HG03342 (cell line): ENCODE measurements around the gene PEPD.

Experiments
- ATAC-seq: cut with Tn5 transposase; IDR thresholded peaks from one replicate; pipeline ENCODE4 v1.9.1; 2021; ENCODE audit warnings: mild to moderate bottlenecking, moderate library complexity; ENCODE audit not compliant: unreplicated experiment

PEPD gene

DNA sequence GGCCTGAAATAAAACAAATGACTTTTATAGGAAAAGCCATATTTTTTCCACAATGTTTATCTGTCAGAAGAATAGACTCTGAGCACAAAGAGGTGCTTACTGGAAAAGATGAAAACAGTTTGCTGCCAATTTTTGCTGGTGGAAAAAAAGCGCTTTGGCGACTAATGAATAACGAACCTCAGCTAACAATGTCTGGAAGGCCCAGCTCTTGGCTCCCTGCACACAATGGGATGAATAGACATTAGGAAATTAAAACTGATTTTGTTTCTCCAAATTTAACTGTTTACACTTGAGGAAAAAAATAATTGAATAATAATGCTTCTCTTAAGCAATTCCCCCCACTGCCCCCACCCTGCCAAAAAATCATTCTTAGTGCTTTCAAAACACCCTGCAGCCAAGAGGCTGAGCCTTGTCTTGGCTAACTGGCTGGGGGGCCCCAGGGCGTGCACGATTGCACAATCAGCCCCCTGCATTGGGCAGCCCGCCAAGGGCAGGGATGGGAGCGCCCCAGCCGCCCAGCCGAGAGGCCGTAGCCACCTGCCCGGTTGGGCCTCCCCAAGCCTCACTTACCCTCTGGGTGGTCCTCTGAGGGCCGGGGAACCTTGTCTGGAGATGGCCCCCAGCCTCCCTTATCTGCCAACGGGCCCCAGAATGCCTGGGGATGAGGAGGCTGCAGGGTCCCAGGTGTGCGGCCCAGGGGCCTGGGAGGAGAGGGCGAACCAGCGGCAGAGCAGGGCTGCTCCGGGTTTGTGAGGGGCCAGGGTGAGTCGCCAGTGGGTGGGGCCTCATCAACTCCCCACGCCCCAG is 131.3 kb downstream of the PEPD start:
- ATAC-seq = no peak

DNA sequence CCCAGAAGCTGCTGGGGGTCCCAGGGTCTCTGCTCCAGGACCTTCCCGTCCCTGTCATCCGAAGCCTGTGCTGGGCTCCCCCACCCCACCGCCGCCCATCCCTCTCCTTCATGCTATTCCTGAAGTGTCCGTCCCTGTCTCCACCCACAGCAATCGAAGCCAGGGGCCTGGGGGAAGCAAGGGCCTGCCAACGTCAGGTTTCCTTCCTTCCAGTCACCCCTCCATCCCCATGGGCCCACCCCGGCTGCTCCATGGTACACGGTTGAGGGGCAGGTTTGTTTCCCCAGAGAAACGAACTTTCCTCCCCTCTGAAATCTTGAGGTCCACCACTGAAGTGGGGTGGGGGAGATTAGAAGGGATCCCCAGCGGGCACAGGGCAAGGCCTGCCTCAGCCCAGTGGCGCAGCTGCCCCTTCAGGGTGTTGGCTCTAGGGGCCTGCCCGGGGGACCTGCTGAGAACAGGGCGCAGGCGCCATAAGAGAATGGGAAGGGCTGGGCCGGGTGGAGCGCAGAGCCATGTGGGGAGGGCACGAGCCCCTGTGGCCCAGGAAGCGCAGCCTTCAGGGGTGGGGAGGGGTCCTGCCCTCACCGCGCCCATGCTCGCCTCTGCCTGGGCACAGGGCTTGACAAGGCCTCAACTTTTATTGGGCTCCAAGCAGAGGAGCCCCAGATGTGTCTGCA is 132.0 kb downstream of the PEPD start:
- no peak for ATAC-seq

DNA sequence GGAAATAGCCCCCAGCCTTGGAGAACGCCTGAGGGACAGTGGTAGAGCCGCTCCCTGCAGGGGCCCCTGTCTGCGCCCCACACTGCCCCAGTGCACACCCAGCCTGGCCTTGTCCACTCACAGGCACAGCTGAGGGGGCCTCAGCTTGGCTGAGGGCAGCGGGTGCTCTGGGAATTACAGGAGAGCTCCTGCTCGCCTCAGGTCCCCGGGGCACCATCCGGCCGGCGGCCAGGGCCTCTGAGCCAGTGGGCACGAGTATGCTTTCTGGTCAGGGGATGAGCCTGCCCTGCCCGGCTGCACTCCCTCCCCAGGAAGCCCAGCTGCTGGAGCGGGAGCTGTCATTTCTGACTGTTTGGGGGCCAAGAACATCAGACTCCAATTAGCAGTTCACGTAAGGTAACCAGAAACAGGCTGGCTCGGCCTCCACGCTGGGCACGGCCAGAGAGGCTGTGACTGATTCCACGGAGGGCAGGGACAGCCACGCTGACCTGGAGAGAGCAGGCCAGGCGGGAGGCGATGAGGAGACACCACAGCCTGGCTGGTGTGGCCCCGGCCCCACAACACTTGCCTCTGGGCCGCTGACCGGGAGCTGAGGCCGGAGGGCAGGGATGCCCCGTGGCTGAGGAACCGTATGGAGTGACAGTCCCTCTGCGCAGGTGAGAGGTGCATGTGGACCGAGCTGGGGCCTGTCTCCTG is 132.7 kb downstream of the PEPD start:
- ATAC-seq = no peak

DNA sequence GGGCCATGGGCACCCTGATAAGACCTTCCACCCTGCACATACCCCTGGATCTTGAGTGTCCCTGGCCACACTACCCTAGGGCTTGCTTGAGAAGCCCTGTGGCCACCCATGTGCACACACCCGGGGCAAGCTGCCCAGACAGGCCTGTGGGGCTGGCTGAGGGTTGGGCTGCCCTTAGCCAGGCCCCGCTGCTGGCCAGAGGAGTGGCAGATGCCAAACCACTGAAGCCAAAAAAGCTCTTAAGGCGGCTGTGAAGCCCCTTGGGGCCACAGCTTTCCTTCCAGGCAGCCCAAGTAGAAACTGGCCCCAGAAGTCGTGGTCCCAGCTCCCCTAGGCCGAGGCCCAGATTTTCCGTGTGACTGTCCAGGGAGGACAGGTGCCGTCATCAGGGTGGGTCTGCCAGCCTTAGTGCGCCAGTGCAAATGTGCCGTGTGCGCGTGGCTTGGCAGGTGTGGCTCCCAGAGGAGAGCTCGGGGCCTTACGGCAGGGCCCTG is 133.3 kb downstream of the PEPD start:
- ATAC-seq = no peak

DNA sequence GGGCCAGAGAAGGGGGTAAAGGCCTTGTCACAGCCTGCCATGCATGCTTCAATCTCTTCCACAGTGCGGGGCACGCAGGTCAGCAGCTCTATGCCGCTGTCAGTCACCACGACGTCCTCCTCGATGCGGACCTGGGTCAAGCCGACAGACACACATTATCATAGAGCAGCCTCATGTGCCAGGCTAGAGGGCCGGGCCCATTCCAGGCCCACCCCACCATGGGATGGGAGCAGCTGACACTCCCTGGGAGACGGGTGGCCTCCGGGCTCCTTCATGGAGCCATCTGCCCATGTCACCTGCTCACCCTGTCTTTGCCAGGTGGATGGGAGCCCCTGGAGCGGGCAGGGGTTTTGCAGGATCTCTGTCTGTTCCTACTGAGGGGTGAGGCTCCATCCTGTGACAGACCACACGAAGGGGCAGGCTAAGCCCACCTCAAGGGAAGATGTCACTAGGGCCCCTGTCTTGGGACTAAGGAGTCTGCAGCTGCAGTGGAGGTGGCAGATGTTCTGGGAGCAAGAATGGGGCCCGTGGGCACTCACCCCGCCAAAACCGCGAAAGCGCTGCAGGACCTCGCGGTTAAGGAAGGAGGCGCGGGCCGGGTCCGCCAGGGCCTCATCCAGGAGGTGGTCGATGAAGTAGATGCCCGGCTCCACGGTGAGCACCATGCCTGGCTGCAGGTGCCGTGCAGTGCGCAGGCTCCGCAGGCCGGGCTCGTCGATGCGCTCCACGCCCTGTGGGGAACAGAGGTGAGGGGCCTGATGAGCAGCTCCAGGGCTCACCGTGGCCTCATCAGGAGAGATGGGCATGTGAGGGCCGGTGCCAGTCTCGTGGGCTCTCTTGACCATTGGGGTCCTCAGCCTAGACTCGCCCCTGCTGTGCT is 134.0 kb downstream of the PEPD start:
- no peak for ATAC-seq

DNA sequence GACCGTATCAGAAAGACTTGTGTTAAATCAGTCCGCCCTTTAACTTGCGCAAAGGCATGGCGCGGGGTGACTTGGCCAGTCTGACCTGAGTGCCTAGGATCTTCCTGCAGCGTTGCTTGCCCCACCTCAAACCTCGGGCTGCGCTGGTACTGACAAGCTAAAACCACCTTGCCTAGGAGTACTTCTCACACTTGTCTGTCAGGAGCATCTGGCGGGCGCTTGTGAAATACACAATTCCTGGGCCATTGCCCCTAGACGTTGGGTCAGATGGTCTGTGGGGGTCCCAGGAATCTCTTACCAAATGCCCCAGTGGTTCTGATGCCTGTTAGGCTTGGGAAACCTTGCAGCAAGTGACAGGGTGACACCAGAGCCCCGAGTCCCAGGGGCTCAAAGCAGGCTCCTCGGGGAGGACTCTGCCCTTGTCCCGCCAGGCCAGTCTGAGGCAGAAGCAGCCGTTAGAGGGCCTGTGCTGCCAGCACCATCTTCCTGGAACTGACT is 135.2 kb downstream of the PEPD start:
- no peak for ATAC-seq

DNA sequence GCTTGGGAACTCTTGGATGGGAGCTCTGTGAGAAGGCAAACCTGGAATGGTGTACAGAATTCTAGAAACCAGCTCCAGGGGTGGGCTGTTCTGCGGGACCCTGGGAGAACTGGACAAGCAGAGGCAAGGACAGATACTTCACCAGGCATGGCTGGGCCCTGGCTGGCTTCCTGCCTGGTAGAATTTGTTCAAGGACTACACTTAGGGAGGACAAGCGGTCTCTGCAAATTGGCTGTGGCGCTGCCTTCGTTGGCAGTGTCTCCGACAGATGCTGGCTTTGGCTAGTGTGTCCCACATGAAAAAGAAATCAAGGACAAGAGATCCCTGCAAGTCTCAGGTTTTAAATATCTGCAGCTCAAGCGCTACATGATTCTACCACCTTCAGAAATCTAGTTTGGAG is 135.6 kb downstream of the PEPD start:
- no peak for ATAC-seq

DNA sequence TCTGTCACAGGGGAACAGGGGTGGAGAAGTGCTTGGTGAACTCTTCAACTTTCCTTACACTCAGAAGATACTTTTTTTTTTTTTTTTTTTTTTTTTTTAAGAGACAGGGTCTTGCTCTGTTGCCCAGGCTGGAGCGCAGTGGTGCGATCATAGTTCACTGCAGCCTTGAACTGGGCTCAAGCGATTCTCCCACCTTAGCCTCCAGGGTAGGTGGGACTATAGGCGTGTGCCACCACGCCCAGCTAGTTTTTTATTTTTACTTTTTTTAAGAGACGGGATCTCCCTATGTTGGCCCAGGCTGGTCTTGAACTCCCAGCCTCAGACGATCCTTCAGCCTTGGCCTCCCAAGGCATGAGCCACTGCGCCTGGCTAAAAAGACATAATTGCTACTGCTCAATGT is 136.6 kb downstream of the PEPD start:
- no peak for ATAC-seq

DNA sequence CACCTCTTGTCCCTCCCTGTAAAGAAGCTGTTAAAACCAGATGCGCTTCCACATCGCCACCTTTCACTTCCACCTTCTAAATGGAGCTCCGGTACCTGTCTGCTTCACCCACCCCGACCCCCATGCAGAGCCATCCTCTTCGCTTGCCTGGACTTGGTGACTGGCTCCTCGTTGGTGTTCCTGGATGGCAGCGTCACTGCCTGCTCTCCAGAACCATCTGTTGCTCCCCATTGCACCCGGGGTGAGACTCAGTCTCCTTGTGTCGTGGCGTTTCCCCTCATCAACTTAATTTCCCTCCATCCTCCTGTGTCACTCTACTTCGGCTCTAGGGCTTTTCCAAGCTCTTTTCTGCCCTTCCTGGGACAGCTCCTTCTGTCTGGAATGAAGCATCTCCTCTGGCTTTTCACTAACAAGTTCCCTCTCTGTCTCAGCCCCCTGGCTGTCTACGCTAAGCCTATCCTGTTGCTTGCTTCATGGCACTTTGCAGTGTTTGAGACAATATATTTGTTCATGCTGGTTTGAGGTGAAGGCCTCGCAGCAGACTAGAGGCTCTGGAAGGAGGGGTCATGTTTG is 137.8 kb downstream of the PEPD start:
- ATAC-seq = no peak

DNA sequence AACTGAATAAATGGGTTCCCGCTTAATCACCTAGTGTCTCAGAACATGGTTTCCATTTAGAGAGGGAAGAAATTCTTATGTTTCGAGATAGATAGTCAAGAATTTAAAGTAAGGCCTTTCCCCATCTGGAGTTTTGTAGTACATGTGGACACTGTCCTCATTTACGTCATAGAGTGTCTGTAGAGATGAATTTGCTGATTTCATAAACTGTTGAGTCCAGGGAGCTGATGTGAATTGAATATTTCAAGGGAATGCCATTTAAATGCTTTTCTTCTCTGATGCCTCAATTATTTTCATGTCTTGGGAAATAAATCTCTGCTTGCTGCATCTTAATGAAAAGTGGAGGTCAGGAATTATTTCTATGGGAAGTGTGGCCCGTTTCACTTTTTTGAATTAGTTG is 138.6 kb downstream of the PEPD start:
- ATAC-seq = no peak

DNA sequence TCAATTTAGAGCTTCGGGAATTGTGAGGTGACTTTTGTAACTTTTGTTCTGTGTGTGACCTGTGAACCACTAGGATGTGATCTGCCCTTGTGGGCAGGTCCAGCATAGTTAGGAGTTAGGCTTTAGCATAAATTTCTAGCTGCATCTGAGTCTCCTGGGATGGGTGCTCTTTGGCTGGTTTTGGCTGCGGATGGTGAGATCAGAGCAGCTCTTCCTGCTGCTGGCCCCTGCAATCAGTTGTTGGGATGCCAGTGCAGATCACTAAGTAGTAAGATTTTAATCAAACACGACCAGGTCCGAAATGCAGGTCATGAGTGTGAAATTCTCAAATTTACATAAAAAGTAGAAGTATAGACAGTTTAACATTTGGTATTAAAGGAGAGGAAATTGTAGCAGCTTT is 139.6 kb downstream of the PEPD start:
- ATAC-seq = no peak

DNA sequence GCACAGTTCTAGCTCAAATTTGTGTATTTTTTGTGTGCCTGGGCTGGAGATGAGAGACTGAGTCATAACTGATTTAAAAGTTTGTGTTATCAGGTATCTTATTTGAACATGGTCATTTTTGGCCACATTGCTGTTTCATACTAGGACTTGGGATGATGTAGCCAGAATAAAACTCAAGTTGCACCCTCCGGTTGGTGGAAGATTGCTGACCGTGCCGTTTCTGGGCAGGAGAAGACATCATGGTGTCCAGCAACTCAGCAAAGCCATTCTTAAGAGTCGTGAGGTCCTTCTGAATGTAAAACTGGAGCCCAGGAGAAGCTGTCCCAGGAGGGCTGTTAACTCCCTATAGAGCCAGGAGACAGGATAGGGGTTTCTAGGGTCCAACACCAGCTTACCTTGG is 140.5 kb downstream of the PEPD start:
- ATAC-seq = no peak

DNA sequence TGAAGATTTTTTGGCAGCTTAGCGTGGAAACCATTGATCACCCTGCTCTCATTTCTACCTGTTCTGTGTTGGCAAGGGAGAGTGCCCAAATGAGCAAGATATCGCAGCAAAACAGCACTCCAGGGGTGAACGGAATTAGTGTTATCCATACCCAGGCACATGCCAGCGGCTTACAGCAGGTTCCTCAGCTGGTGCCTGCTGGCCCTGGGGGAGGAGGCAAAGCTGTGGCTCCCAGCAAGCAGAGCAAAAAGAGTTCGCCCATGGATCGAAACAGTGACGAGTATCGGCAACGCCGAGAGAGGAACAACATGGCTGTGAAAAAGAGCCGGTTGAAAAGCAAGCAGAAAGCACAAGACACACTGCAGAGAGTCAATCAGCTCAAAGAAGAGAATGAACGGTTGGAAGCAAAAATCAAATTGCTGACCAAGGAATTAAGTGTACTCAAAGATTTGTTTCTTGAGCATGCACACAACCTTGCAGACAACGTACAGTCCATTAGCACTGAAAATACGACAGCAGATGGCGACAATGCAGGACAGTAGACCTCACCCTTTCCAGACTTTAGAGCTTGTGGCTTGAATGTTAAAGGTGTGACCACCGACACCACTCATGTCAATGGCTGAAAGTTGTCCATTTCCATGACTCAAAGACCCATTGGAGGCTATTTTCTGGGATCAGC is 142.3 kb downstream of the PEPD start:
- ATAC-seq = no peak

DNA sequence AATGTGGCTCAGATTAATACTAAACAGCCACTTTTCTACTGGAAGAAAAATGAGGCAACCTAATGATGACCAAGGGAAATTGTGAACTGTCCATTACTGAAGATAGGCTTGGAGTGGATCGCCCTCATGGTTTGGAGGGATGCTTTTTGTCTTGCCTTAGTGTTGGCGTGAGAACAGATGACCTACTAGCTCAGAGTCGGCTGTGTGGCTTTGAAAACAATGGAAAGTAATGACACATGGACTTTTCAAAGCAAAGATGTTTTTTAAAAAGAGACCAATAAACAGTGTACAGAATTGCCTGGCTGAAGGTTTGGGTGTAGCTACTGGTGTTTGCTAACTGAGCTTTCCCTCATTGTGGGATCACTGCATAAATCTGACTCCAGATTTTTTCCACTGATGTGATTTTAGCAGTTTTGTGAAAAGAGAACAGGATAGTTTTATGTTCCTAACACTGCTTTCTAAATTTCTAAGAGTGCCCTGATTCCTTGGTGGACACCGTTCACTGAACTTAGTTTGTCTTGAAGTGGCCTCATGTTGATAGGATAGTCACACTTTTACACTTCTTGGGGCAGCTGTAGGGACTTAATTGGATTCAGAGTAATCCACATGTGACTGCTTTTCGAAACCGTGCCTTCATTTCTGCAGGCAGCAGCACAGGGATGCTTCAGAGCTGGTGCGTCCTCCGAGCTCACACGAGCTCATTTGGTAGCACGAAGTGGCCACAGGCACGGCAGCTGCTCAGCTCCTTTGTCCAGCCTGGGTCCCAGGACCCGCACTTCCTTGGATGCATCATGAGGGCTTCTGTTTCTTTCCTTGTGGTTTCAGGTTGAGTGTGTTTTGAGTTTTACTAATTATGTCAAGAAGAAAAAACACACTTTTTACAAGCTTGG is 143.8 kb downstream of the PEPD start:
- ATAC-seq = no peak

DNA sequence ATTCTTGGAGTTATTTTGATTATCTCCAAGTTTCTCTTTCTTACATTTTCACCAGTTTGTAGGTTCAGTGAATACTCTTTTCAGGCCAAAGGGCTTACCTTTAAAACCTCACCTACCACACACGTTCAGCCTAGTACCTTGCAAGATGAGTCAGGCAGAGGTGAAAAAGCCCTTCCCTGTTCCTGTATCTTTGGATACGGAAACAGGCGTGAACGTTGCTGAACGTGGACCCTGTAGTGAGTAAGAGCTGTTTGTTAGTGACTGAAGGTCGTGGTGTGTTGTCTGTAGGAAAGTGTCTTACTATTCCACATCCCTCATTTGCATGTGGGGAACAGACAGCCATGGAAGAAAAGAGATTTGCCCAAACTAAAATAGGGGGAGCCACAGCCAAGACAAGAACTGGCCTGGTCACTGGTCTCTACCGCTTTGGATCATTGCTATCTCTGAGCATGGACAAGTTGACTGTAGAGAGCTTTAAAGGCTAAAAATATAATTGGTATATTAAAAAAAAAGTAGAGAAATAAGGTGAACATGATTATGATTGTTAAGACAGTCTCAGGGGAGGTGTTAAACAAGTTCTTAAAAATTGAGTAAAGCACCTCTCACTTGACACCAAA is 144.5 kb downstream of the PEPD start:
- ATAC-seq = no peak

DNA sequence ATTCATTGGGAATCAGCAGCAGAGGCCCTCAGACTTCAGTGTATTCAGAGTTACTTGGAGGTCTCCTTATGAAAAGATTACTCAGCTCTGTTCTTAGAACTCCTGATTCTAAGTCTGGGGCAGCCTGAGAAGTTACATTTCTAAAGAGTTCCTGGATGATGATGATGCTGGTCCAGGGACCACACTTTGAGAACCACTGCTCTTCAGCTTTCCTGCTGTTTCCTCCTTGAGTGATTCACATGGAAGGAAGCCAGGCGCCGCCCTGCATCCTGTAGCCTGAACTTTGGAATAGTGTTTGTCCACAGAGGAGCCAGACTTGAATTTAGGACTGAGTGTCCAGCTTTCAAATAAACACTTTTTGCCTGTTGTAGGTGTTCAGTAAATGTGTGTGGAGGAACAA is 145.2 kb downstream of the PEPD start:
- ATAC-seq = no peak

DNA sequence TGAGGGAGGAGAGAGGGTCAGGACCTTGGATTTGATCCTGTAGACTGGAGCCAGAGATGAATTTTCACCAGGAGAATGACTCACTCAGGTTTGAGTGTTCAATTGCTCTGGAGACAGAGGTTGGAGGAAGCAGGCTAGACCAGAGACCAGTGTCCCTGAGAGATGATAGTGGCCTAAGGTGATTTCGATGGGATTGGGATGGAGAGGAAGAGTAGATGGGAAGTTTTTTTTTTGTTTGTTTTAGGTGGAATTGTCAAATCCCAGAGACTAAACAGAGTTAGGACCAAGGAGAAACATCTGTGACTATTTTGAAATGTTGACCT is 145.8 kb downstream of the PEPD start:
- ATAC-seq = no peak

DNA sequence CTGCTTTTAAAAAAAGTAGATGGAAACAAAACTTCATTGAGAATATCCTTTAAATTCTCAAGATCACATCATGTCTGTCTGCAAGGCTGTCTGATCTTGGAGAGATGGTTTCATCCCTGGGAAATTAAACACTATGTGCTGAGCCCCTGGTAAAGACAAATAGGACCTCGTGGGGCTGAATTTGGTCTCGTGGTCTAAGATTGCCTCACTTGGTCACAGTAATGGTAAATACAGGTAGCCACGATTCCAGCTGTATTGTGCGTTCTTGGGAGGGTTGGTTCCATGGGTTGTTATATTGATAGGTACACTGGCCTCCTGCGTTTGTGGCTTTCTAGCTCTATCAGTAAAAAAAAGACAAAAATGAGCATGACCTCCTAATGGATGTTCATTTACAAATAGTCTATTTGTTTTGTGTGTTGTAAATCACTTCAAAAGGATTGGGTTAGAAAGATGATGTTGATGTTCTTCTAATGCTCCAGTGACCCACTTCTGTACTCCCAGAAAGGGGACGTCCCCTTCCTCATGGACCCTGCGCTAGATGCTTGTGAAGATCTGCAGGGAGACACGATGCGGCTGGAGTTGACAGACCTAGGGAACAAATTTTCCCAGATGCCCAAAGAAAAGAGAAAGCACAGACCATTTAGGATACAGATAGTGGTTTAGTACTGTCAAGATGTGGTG is 146.3 kb downstream of the PEPD start:
- ATAC-seq = no peak
